Measurements from ENCODE around the gene ADAM12. TPM values are rescaled to one million over a fixed set of nuclear protein-coding genes. Genes with fewer than 3 reads are reported as not detected.
A peak's percentile ranks its signal among the peaks of the same experiment; 100 is the strongest.

ADAM12 gene
- total RNA-seq, 1 experiment from 2014 or later: 33.8 TPM

- DNase-seq (ENCODE audit: low read depth): no peak
Observed at GRCh38 chr10:126235091-126235978, 152.9 kb downstream of the ADAM12 start.

GRCh38 chr10:126234630-126235029, 153.6 kb downstream of the ADAM12 start:
- DNase-seq (ENCODE audit: low read depth): no peak

- DNase-seq (ENCODE audit: low read depth): no peak
Observed at GRCh38 chr10:126233182-126234148, 154.8 kb downstream of the ADAM12 start.

- DNase-seq (ENCODE audit: low read depth): no peak
Observed at GRCh38 chr10:126230587-126230986, 157.7 kb downstream of the ADAM12 start.

GRCh38 chr10:126229686-126230085, 158.6 kb downstream of the ADAM12 start:
- DNase-seq (ENCODE audit: low read depth): no peak

- DNase-seq (ENCODE audit: low read depth): peak; percentile 47
Observed at GRCh38 chr10:126227762-126228134, 160.5 kb downstream of the ADAM12 start.

- no peak for DNase-seq (ENCODE audit: low read depth)
Observed at GRCh38 chr10:126226988-126227761, 161.1 kb downstream of the ADAM12 start.

- no peak for DNase-seq (ENCODE audit: low read depth)
Observed at GRCh38 chr10:126226205-126226604, 162.1 kb downstream of the ADAM12 start.

- DNase-seq (ENCODE audit: low read depth): no peak
Observed at GRCh38 chr10:126225672-126226008, 162.6 kb downstream of the ADAM12 start.

- no peak for DNase-seq (ENCODE audit: low read depth)
Observed at GRCh38 chr10:126224967-126225671, 163.2 kb downstream of the ADAM12 start.

GRCh38 chr10:126223512-126224067, 164.7 kb downstream of the ADAM12 start:
- no peak for DNase-seq (ENCODE audit: low read depth)

GRCh38 chr10:126222736-126223511, 165.4 kb downstream of the ADAM12 start:
- no peak for DNase-seq (ENCODE audit: low read depth)

- DNase-seq (ENCODE audit: low read depth): no peak
Observed at GRCh38 chr10:126221874-126222273, 166.4 kb downstream of the ADAM12 start.

- no peak for DNase-seq (ENCODE audit: low read depth)
Observed at GRCh38 chr10:126218778-126219649, 169.3 kb downstream of the ADAM12 start.

- DNase-seq (ENCODE audit: low read depth): no peak
Observed at GRCh38 chr10:126218174-126218573, 170.1 kb downstream of the ADAM12 start.

GRCh38 chr10:126216632-126216961, 171.7 kb downstream of the ADAM12 start:
- no peak for DNase-seq (ENCODE audit: low read depth)

- no peak for DNase-seq (ENCODE audit: low read depth)
Observed at GRCh38 chr10:126215746-126216631, 172.3 kb downstream of the ADAM12 start.

- DNase-seq (ENCODE audit: low read depth): no peak
Observed at GRCh38 chr10:126214679-126215078, 173.6 kb downstream of the ADAM12 start.
